KMS-11 (cell line): Measurements from ENCODE around the gene ALDH4A1.

Source experiments
- H2AFZ ChIP-seq: fragments of 200-600 bp; sonication (generic); 2 replicates; pipeline ENCODE4 v1.6.1; 2016; ENCODE audit warnings: antibody characterized with exemption, mixed run types, low read depth
- H3K27ac ChIP-seq: fragments of 200-600 bp; sonication (generic); 2 replicates; pipeline ENCODE4 v1.6.1; 2016; ENCODE audit warnings: mild to moderate bottlenecking, mixed run types
- H3K27me3 ChIP-seq: fragments of 200-600 bp; sonication (generic); 2 replicates; pipeline ENCODE4 v1.6.1; 2017; ENCODE audit warnings: mild to moderate bottlenecking, low read depth, mixed run types, moderate library complexity; ENCODE audit not compliant: insufficient read depth
- H3K36me3 ChIP-seq: fragments of 200-600 bp; sonication (generic); 2 replicates; pipeline ENCODE4 v1.6.1; 2017; ENCODE audit warnings: mild to moderate bottlenecking, mixed run types; ENCODE audit not compliant: insufficient read depth
- H3K4me1 ChIP-seq: fragments of 200-600 bp; sonication (generic); 2 replicates; pipeline ENCODE4 v1.6.1; 2016; ENCODE audit warnings: mild to moderate bottlenecking, low read depth, mixed run types; ENCODE audit not compliant: poor library complexity, severe bottlenecking
- H3K4me2 ChIP-seq: fragments of 200-600 bp; sonication (generic); 2 replicates; pipeline ENCODE4 v1.7.0; 2016; ENCODE audit warnings: mild to moderate bottlenecking, mixed run types
- H3K4me3 ChIP-seq: fragments of 200-600 bp; sonication (generic); IDR thresholded peaks from 2 replicates; pipeline ENCODE4 v1.6.1; 2017; ENCODE audit warnings: low read depth, low read length, mixed read lengths; ENCODE audit not compliant: insufficient read depth
- H3K79me2 ChIP-seq: fragments of 200-600 bp; sonication (generic); 2 replicates; pipeline ENCODE4 v1.6.1; 2016; ENCODE audit warnings: low read depth, mixed run types; ENCODE audit not compliant: insufficient read depth
- H3K9ac ChIP-seq: fragments of 200-600 bp; sonication (generic); 2 replicates; pipeline ENCODE4 v1.6.1; 2016; ENCODE audit warnings: mild to moderate bottlenecking, mixed run types
- H4K20me1 ChIP-seq: fragments of 200-600 bp; sonication (generic); 2 replicates; pipeline ENCODE4 v1.6.1; 2016; ENCODE audit warnings: mild to moderate bottlenecking, mixed run types; ENCODE audit not compliant: insufficient read depth
- TF ChIP-seq, protein P1 (sequence below): fragments of 200-600 bp; sonication (generic); conservative IDR thresholded peaks from 2 replicates; pipeline ENCODE4 v1.6.1; 2017; ENCODE audit warnings: low read depth, mild to moderate bottlenecking, antibody characterized with exemption, low read length, moderate library complexity, mixed read lengths

Gene ALDH4A1

DNA sequence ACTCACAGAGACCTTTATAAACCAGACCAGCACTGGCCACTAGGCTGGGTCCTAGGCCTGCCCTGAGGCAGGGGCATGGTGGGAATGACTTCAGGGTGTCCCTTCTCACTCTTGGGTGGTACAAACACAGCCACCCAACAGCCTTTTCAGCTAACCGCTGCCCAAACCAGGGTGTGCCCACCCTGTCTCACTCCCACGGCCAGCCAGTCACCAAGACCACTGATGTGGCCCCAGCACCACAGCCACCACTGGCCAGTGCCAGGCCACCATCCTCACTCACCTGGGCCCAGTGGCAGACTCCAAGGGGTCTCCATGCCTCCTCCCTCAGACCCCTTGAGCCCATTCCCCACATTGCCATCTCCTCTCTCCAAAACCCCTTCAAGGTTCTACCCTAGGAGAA is 70.7 kb downstream of the ALDH4A1 start:
- no peak overlapping the region for H3K9ac ChIP-seq
- H3K79me2 ChIP-seq: no peaks in the 10 kb centered on the region
- no peak overlapping the region for H3K27ac ChIP-seq
- H4K20me1 ChIP-seq: no peaks in the 10 kb centered on the region
- H3K4me3 ChIP-seq: no peak overlapping the region
- TF ChIP-seq, protein P1, sequence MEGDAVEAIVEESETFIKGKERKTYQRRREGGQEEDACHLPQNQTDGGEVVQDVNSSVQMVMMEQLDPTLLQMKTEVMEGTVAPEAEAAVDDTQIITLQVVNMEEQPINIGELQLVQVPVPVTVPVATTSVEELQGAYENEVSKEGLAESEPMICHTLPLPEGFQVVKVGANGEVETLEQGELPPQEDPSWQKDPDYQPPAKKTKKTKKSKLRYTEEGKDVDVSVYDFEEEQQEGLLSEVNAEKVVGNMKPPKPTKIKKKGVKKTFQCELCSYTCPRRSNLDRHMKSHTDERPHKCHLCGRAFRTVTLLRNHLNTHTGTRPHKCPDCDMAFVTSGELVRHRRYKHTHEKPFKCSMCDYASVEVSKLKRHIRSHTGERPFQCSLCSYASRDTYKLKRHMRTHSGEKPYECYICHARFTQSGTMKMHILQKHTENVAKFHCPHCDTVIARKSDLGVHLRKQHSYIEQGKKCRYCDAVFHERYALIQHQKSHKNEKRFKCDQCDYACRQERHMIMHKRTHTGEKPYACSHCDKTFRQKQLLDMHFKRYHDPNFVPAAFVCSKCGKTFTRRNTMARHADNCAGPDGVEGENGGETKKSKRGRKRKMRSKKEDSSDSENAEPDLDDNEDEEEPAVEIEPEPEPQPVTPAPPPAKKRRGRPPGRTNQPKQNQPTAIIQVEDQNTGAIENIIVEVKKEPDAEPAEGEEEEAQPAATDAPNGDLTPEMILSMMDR: no peak
- no peak overlapping the region for H2AFZ ChIP-seq
- H3K36me3 ChIP-seq: no peaks in the 10 kb centered on the region
- no peaks in the 10 kb centered on the region for H3K4me1 ChIP-seq
- H3K27me3 ChIP-seq: peaks cover 16% of the 10 kb centered on the region; the same call in 1 of the 2 replicates
- no peak overlapping the region for H3K4me2 ChIP-seq

DNA sequence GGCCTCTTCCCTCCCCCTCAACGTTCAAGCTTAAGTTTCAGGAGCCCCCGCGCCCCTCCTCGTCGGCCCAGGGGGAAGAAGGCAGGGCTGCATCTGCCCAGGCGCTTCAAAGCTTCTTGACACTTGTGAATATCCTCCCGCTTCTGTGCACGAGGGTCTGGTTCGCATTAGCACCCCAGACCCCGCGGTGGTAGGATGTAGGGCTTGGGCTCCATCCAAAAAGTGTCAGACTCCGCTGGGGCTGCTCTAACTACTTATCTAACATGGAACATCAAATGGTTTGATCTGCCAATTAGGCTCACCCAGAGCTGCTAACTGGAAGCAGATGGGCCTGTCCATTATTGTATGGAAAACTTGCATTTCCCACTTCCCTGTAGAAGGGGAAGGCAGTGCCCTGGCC is 71.8 kb downstream of the ALDH4A1 start:
- H3K4me2 ChIP-seq: no peak overlapping the region
- no peaks in the 10 kb centered on the region for H3K36me3 ChIP-seq
- H3K79me2 ChIP-seq: no peaks in the 10 kb centered on the region
- TF ChIP-seq, protein P1: no peak
- no peak overlapping the region for H3K4me3 ChIP-seq
- H3K4me1 ChIP-seq: no peaks in the 10 kb centered on the region
- H3K27ac ChIP-seq: no peak overlapping the region
- no peak overlapping the region for H3K9ac ChIP-seq
- H2AFZ ChIP-seq: no peak overlapping the region
- H4K20me1 ChIP-seq: no peaks in the 10 kb centered on the region
- H3K27me3 ChIP-seq: peaks cover 16% of the 10 kb centered on the region; the same call in 1 of the 2 replicates

DNA sequence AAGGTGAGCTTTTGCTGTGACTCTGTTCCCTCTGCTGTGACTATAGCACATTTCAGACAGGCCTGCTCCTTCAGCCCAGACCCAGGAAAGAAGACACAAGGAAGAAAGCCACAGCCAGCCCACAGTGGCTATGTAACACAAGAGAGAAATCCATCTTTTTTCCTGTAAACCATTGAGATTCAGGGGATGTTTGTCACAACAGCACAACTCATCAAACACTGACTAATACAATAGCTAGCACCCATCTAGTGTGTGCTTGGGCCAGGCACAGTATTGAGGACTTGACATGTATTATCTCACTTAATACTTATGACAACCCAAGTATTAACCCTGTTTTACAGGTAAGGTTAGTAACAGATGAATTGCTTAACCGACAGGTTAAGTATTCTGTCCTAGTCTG is 72.7 kb downstream of the ALDH4A1 start:
- TF ChIP-seq, protein P1: no peak
- H2AFZ ChIP-seq: no peak overlapping the region
- no peaks in the 10 kb centered on the region for H4K20me1 ChIP-seq

DNA sequence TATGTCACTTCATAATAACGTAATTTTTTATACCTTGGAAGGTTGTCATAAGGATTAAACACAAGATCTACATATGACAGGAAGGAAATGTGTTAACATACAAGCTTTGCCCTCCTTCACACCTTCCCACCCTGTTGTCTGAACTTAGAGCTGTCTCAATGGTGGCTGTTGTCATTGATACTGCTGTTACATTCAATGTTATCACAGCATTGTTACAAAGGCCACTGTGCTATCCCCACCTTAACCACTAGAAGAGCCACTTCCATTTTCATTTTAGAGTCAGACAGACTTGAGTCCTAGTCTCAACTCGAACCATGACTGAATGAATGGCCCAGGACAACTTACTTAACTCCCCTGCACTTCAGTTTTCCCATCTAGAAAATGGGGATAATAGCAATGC is 74.1 kb downstream of the ALDH4A1 start:
- H3K4me3 ChIP-seq: no peak overlapping the region
- H4K20me1 ChIP-seq: no peaks in the 10 kb centered on the region
- H3K36me3 ChIP-seq: no peaks in the 10 kb centered on the region
- H3K9ac ChIP-seq: no peak overlapping the region
- H3K4me1 ChIP-seq: no peaks in the 10 kb centered on the region
- peaks cover 10% of the 10 kb centered on the region; the same call in 1 of the 2 replicates for H3K27me3 ChIP-seq
- no peak overlapping the region for H2AFZ ChIP-seq
- H3K79me2 ChIP-seq: no peaks in the 10 kb centered on the region
- TF ChIP-seq, protein P1: no peak
- no peak overlapping the region for H3K4me2 ChIP-seq
- no peak overlapping the region for H3K27ac ChIP-seq

More for the DNA sequence above, 72.7 kb downstream of the ALDH4A1 start:
- Histone ChIP-seq H3K4me3 (no peak overlapping the region), H3K27me3 (peaks cover 10% of the 10 kb centered on the region; the same call in 1 of the 2 replicates), H3K27ac (no peak overlapping the region), H3K4me1 (no peaks in the 10 kb centered on the region), H3K79me2 (no peaks in the 10 kb centered on the region), H3K36me3 (no peaks in the 10 kb centered on the region), H3K4me2 (no peak overlapping the region), H3K9ac (no peak overlapping the region)

DNA sequence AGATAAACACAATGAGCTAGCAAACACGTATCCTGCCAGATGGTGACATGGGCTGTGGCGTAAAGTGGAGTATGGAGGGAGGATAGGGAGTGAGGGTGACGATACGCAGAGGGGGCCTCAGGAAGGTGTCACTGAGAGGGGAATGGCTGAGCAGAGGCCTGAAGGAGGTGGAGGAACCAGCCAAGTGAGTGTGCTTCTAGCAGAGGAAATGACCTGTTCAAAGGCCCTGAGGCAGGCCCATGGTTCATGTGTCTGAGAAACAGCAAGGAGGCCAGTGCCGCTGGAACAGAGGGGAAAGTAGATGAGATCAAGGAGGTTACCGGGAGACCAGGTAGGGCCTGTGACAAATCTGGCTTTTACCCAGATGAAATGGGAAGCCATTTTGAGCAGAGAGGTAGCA is 78.9 kb downstream of the ALDH4A1 start:
- H3K79me2 ChIP-seq: no peaks in the 10 kb centered on the region
- TF ChIP-seq, protein P1: no peak
- no peak overlapping the region for H3K27ac ChIP-seq
- H3K4me2 ChIP-seq: no peak overlapping the region
- H3K27me3 ChIP-seq: peaks cover 9% of the 10 kb centered on the region; the same call in 1 of the 2 replicates
- H3K36me3 ChIP-seq: no peaks in the 10 kb centered on the region
- no peak overlapping the region for H3K4me3 ChIP-seq
- no peaks in the 10 kb centered on the region for H4K20me1 ChIP-seq
- H2AFZ ChIP-seq: no peak overlapping the region
- no peak overlapping the region for H3K9ac ChIP-seq
- no peaks in the 10 kb centered on the region for H3K4me1 ChIP-seq
